Inferior parietal cortex (tissue), 1 donor: ENCODE measurements around the gene RNF222.

ENCODE experiments used
- DNase-seq: peaks from one replicate; pipeline ENCODE4 v3.0.0-alpha.2; 2016; ENCODE audit errors: extremely low spot score

Gene RNF222

GRCh38 chr17:8345052-8345690, 52.5 kb downstream of the RNF222 start:
- DNase-seq = no peak

GRCh38 chr17:8341456-8341855, 56.2 kb downstream of the RNF222 start:
- no peak for DNase-seq
